Measurements from ENCODE around the gene EHBP1.

DNA sequence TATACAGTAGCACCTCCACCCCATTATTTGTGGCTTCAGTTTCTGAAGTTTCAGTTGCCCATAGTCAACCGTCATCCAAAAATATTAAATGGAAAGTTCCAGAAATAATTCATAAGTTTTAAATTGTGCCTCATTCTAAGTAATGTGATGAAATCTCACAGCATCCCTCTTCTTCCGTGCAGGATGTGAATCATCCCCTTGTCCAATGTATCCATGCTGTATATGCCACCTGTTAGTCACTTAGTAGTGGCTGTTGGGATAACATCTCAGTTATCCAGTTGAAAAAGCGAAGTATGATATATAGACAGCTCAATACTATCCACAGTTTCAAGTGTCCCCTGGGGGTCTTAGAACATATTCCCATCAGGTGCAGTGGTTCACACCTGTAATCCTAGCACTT is 226.0 kb downstream of the EHBP1 start:
- TF ChIP-seq, protein P1, sequence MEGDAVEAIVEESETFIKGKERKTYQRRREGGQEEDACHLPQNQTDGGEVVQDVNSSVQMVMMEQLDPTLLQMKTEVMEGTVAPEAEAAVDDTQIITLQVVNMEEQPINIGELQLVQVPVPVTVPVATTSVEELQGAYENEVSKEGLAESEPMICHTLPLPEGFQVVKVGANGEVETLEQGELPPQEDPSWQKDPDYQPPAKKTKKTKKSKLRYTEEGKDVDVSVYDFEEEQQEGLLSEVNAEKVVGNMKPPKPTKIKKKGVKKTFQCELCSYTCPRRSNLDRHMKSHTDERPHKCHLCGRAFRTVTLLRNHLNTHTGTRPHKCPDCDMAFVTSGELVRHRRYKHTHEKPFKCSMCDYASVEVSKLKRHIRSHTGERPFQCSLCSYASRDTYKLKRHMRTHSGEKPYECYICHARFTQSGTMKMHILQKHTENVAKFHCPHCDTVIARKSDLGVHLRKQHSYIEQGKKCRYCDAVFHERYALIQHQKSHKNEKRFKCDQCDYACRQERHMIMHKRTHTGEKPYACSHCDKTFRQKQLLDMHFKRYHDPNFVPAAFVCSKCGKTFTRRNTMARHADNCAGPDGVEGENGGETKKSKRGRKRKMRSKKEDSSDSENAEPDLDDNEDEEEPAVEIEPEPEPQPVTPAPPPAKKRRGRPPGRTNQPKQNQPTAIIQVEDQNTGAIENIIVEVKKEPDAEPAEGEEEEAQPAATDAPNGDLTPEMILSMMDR (IDR thresholded peaks at IDR 0.05), result no peak
- no peak for TF ChIP-seq POLR2A (IDR thresholded peaks at IDR 0.05)

Measured in upper lobe of left lung (tissue), 4 donors.